Trophoblast cell (in vitro differentiated cells and primary cell): Measurements from ENCODE around the gene BTN3A1.

Experiments
- DNase-seq, 2 donors: peaks; one replicate each; pipeline ENCODE4 v3.0.0-alpha.2; 2016
- H2AFZ ChIP-seq: 2 replicates; pipeline ENCODE4 v1.6.1; 2013; ENCODE audit warnings: low read length, moderate library complexity, mild to moderate bottlenecking; ENCODE audit not compliant: insufficient read depth, poor library complexity
- H2AK5ac ChIP-seq: 2 replicates; pipeline ENCODE4 v1.6.1; 2013; ENCODE audit warnings: mild to moderate bottlenecking, low read length
- H2BK120ac ChIP-seq: 2 replicates; pipeline ENCODE4 v1.6.1; 2013; ENCODE audit warnings: low read length, mild to moderate bottlenecking, moderate library complexity; ENCODE audit not compliant: insufficient read depth, poor library complexity
- H2BK12ac ChIP-seq: 2 replicates; pipeline ENCODE4 v1.6.1; 2013; ENCODE audit warnings: mild to moderate bottlenecking, low read length, moderate library complexity
- H2BK5ac ChIP-seq: 2 replicates; pipeline ENCODE4 v1.6.1; 2013; ENCODE audit warnings: low read length, low read depth, moderate library complexity, mild to moderate bottlenecking; ENCODE audit not compliant: poor library complexity
- H3K14ac ChIP-seq: 2 replicates; pipeline ENCODE4 v1.6.1; 2013; ENCODE audit warnings: mild to moderate bottlenecking, low read length
- H3K18ac ChIP-seq: 2 replicates; pipeline ENCODE4 v1.6.1; 2013; ENCODE audit warnings: mild to moderate bottlenecking, low read length
- H3K23ac ChIP-seq: 2 replicates; pipeline ENCODE4 v1.6.1; 2013; ENCODE audit warnings: low read length
- H3K27ac ChIP-seq: 2 replicates; pipeline ENCODE4 v1.5.1; 2013; ENCODE audit warnings: low read depth, mild to moderate bottlenecking, inconsistent platforms, low read length, moderate library complexity
- H3K27me3 ChIP-seq: 2 replicates; pipeline ENCODE4 v1.6.1; 2013; ENCODE audit warnings: inconsistent platforms, mild to moderate bottlenecking, low read length, moderate library complexity; ENCODE audit not compliant: insufficient read depth
- H3K36me3 ChIP-seq, 2 experiments: 1 replicate in 1 of 2; 2 replicates in 1 of 2; pipeline ENCODE4 v1.6.1; 2013; ENCODE audit warnings: low read length in 2 of 2, mild to moderate bottlenecking in 2 of 2, moderate library complexity in 1 of 2; ENCODE audit not compliant: insufficient read depth in 2 of 2, control insufficient read depth in 1 of 2
- H3K4ac ChIP-seq: 2 replicates; pipeline ENCODE4 v1.6.1; 2013; ENCODE audit warnings: low read depth, mild to moderate bottlenecking, low read length, moderate library complexity
- H3K4me1 ChIP-seq, 2 experiments: 1 replicate in 1 of 2; 2 replicates in 1 of 2; pipeline ENCODE4 v1.6.1; 2013; ENCODE audit warnings: low read length in 2 of 2, mild to moderate bottlenecking in 2 of 2, moderate library complexity in 1 of 2; ENCODE audit not compliant: insufficient read depth in 2 of 2, control insufficient read depth in 1 of 2
- H3K4me2 ChIP-seq: 2 replicates; pipeline ENCODE4 v1.6.1; 2013; ENCODE audit warnings: inconsistent platforms, mild to moderate bottlenecking, low read length, moderate library complexity
- H3K4me3 ChIP-seq: 2 replicates; pipeline ENCODE4 v1.5.1; 2013; ENCODE audit warnings: mild to moderate bottlenecking, low read depth, low read length, inconsistent platforms
- H3K79me1 ChIP-seq: one replicate; pipeline ENCODE4 v1.6.1; 2013; ENCODE audit warnings: low read length
- H3K79me2 ChIP-seq: 2 replicates; pipeline ENCODE4 v1.6.1; 2013; ENCODE audit warnings: low read length, mild to moderate bottlenecking; ENCODE audit not compliant: control insufficient read depth, insufficient read depth, poor library complexity
- H3K9ac ChIP-seq: 2 replicates; pipeline ENCODE4 v1.6.1; 2013; ENCODE audit warnings: mild to moderate bottlenecking, low read length
- H3K9me3 ChIP-seq: 2 replicates; pipeline ENCODE4 v1.6.1; 2013; ENCODE audit warnings: low read depth, mild to moderate bottlenecking, control low read depth, inconsistent platforms, low read length; ENCODE audit not compliant: insufficient read depth
- H4K12ac ChIP-seq: 2 replicates; pipeline ENCODE4 v1.6.1; 2013; ENCODE audit warnings: low read depth, mild to moderate bottlenecking, low read length, moderate library complexity
- H4K8ac ChIP-seq: 2 replicates; pipeline ENCODE4 v1.6.1; 2013; ENCODE audit warnings: low read depth, mild to moderate bottlenecking, low read length, moderate library complexity
- H4K91ac ChIP-seq: one replicate; pipeline ENCODE4 v1.6.1; 2013; ENCODE audit warnings: low read depth, mild to moderate bottlenecking, low read length, moderate library complexity
- WGBS: extraction: QIAGEN DNeasy Blood & Tissue Kit; methylation state at CpG from one replicate; pipeline ENCODE4 v1.1.7; 2013; ENCODE audit warnings: missing lambda C conversion rate; ENCODE audit not compliant: insufficient read length, insufficient coverage; ENCODE audit errors: extremely low coverage; 5-methylcytosine and 5-hydroxymethylcytosine counted together

BTN3A1 gene

GRCh38 chr6:26412228-26412627, 10.2 kb downstream of the BTN3A1 start:
- Histone ChIP-seq H3K79me2 (no peaks in the 10 kb centered on the region), H3K79me1 (no peaks in the 10 kb centered on the region), H3K9ac (no peak overlapping the region), H4K8ac (no peak overlapping the region), H3K18ac (no peak overlapping the region), H2BK120ac (no peak overlapping the region), H3K27ac (no peak overlapping the region), H3K27me3 (no peaks in the 10 kb centered on the region), H3K23ac (no peak overlapping the region), H3K4me3 (no peak overlapping the region), H2BK12ac (no peak overlapping the region), H3K14ac (no peak overlapping the region), H2BK5ac (no peak overlapping the region), H4K91ac (no peak overlapping the region), H3K4me2 (no peak overlapping the region), H4K12ac (no peak overlapping the region), H2AFZ (no peak overlapping the region), H3K4ac (no peak overlapping the region), H2AK5ac (no peak overlapping the region), H3K36me3 (no peaks in the 10 kb centered on the region), H3K9me3 (peaks cover 1% of the 10 kb centered on the region), H3K4me1 (no peaks in the 10 kb centered on the region)
- no peak for DNase-seq
- no CpG with 5 or more reads among the region's 3 CpGs for WGBS

- H3K36me3 ChIP-seq: no peaks in the 10 kb centered on the region
- H3K23ac ChIP-seq: no peak overlapping the region
- H3K27me3 ChIP-seq: no peaks in the 10 kb centered on the region
- no peak overlapping the region for H3K4me2 ChIP-seq
- H3K4me1 ChIP-seq: no peaks in the 10 kb centered on the region
- H3K4me3 ChIP-seq: no peak overlapping the region
- no peak overlapping the region for H2BK120ac ChIP-seq
- H3K9me3 ChIP-seq: peaks cover 1% of the 10 kb centered on the region
- H3K4ac ChIP-seq: no peak overlapping the region
- H2AFZ ChIP-seq: no peak overlapping the region
- no peak overlapping the region for H4K12ac ChIP-seq
- H3K79me1 ChIP-seq: no peaks in the 10 kb centered on the region
- no peak overlapping the region for H3K18ac ChIP-seq
- no CpG with 5 or more reads among the region's 4 CpGs for WGBS
- H3K27ac ChIP-seq: no peak overlapping the region
- H4K91ac ChIP-seq: no peak overlapping the region
- no peak overlapping the region for H3K9ac ChIP-seq
- no peak overlapping the region for H2BK5ac ChIP-seq
- H3K79me2 ChIP-seq: no peaks in the 10 kb centered on the region
- no peak for DNase-seq
- no peak overlapping the region for H2BK12ac ChIP-seq
- no peak overlapping the region for H2AK5ac ChIP-seq
- H3K14ac ChIP-seq: no peak overlapping the region
- no peak overlapping the region for H4K8ac ChIP-seq
Observed at GRCh38 chr6:26412954-26413353, 10.9 kb downstream of the BTN3A1 start.

GRCh38 chr6:26414281-26414680, 12.2 kb downstream of the BTN3A1 start:
- H3K4me3 ChIP-seq: no peak overlapping the region
- no peak overlapping the region for H2AFZ ChIP-seq
- peaks cover 4% of the 10 kb centered on the region for H3K9me3 ChIP-seq
- DNase-seq: no peak
- H4K91ac ChIP-seq: no peak overlapping the region
- H3K18ac ChIP-seq: no peak overlapping the region
- H2BK120ac ChIP-seq: no peak overlapping the region
- H4K12ac ChIP-seq: no peak overlapping the region
- H3K4me1 ChIP-seq: no peaks in the 10 kb centered on the region
- no peak overlapping the region for H3K23ac ChIP-seq
- no peak overlapping the region for H3K9ac ChIP-seq
- H3K36me3 ChIP-seq: no peaks in the 10 kb centered on the region
- H2BK5ac ChIP-seq: no peak overlapping the region
- no peak overlapping the region for H3K4ac ChIP-seq
- H3K27me3 ChIP-seq: no peaks in the 10 kb centered on the region
- H3K79me1 ChIP-seq: no peaks in the 10 kb centered on the region
- H3K14ac ChIP-seq: no peak overlapping the region
- no peak overlapping the region for H4K8ac ChIP-seq
- no peak overlapping the region for H3K27ac ChIP-seq
- no peak overlapping the region for H2BK12ac ChIP-seq
- H2AK5ac ChIP-seq: no peak overlapping the region
- no peak overlapping the region for H3K4me2 ChIP-seq
- H3K79me2 ChIP-seq: no peaks in the 10 kb centered on the region
- WGBS: no CpG with 5 or more reads among the region's 3 CpGs

GRCh38 chr6:26415036-26415614, 13.1 kb downstream of the BTN3A1 start:
- H2BK12ac ChIP-seq: no peak overlapping the region
- H2AFZ ChIP-seq: no peak overlapping the region
- no peak overlapping the region for H3K27ac ChIP-seq
- H3K23ac ChIP-seq: no peak overlapping the region
- no peaks in the 10 kb centered on the region for H3K36me3 ChIP-seq
- H3K4me2 ChIP-seq: no peak overlapping the region
- H2BK5ac ChIP-seq: no peak overlapping the region
- peaks cover 4% of the 10 kb centered on the region for H3K9me3 ChIP-seq
- H3K27me3 ChIP-seq: no peaks in the 10 kb centered on the region
- no peak for DNase-seq
- no peaks in the 10 kb centered on the region for H3K4me1 ChIP-seq
- no CpG with 5 or more reads among the region's 1 CpG for WGBS
- no peak overlapping the region for H3K4ac ChIP-seq
- no peak overlapping the region for H4K12ac ChIP-seq
- H2BK120ac ChIP-seq: no peak overlapping the region
- H3K18ac ChIP-seq: no peak overlapping the region
- no peaks in the 10 kb centered on the region for H3K79me1 ChIP-seq
- no peak overlapping the region for H4K91ac ChIP-seq
- H2AK5ac ChIP-seq: no peak overlapping the region
- H3K79me2 ChIP-seq: no peaks in the 10 kb centered on the region
- H4K8ac ChIP-seq: no peak overlapping the region
- H3K9ac ChIP-seq: no peak overlapping the region
- no peak overlapping the region for H3K14ac ChIP-seq
- no peak overlapping the region for H3K4me3 ChIP-seq
